Calu3 (cell line): ENCODE measurements around the gene B4GALT5. TPM values are rescaled to one million over a fixed set of nuclear protein-coding genes. Genes with fewer than 3 reads are reported as not detected.
A peak's percentile ranks its signal among the peaks of the same experiment; 100 is the strongest.

Source experiments
- BruUV-seq: library from RNA; stranded (reverse); fragments of 400-500 nt; replicated peaks from 2 replicates; lab custom pipeline; 2021; lab: Mats Ljungman, UMichigan
- CTCF ChIA-PET: fragments of 300-600 bp; sonication (Branson Sonifier 250); formaldehyde crosslinking; loops from one replicate; lab custom pipeline; 2022; ENCODE audit warnings: antibody characterized with exemption; lab: Charles Lee
- DNase-seq: peaks from one replicate; pipeline ENCODE4 v3.0.0; 2022
- H3K27ac Mint-ChIP-seq: one replicate; pipeline ENCODE4 v1.8.0; 2022; ENCODE audit warnings: mixed read lengths; ENCODE audit not compliant: unreplicated experiment
- H3K27me3 Mint-ChIP-seq: one replicate; pipeline ENCODE4 v1.8.0; 2022; ENCODE audit warnings: mixed read lengths; ENCODE audit not compliant: unreplicated experiment
- H3K36me3 Mint-ChIP-seq: one replicate; pipeline ENCODE4 v1.8.0; 2022; ENCODE audit warnings: mild to moderate bottlenecking, moderate library complexity, mixed read lengths; ENCODE audit not compliant: insufficient read depth, unreplicated experiment
- H3K4me1 Mint-ChIP-seq: one replicate; pipeline ENCODE4 v1.8.0; 2022; ENCODE audit warnings: mild to moderate bottlenecking, low read depth, mixed read lengths; ENCODE audit not compliant: unreplicated experiment
- H3K4me3 Mint-ChIP-seq: one replicate; pipeline ENCODE4 v1.8.0; 2022; ENCODE audit warnings: mild to moderate bottlenecking, low read depth, moderate library complexity, mixed read lengths; ENCODE audit not compliant: unreplicated experiment
- H3K9me3 Mint-ChIP-seq: one replicate; pipeline ENCODE4 v1.8.0; 2022; ENCODE audit warnings: low read depth, mixed read lengths; ENCODE audit not compliant: unreplicated experiment
- CTCF ChIP-seq: fragments of 200-600 bp; IDR thresholded peaks from one replicate; pipeline ENCODE4 v1.8.0; 2022; ENCODE audit warnings: antibody characterized with exemption; ENCODE audit not compliant: unreplicated experiment
- intact Hi-C: fragments of 100-400 bp; cut with micrococcal nuclease; formaldehyde crosslinking; loops from one replicate; pipeline ENCODE4 v1.10.0; 2022; ENCODE audit not compliant: unreplicated experiment
- total RNA-seq: library from RNA; stranded (reverse); gene quantifications from 2 replicates; pipeline ENCODE4 v1.2.3, GENCODE V29; 2022

B4GALT5 gene
- total RNA-seq, 1 experiment from 2014 or later = 117 TPM

- H3K27me3 Mint-ChIP-seq = no peaks in the 10 kb centered on the region
- H3K36me3 Mint-ChIP-seq = peaks cover 8% of the 10 kb centered on the region
- peaks cover 62% of the 10 kb centered on the region for H3K4me1 Mint-ChIP-seq
- peak; percentile 87 for DNase-seq
- H3K27ac Mint-ChIP-seq = peak overlapping the region; percentile 92
- CTCF ChIA-PET = interaction anchor here (0.6 to 2.4 kb wide), 10 partner anchors 11 to 405 kb away, joined by 3 to 19 read pairs (median 4); no protein-coding TSS in a partner anchor
- H3K4me3 Mint-ChIP-seq = peak overlapping the region; percentile 49
- BruUV-seq = TSS peak; percentile 58
- intact Hi-C loops = no loop called here
- peaks cover 2% of the 10 kb centered on the region for H3K9me3 Mint-ChIP-seq
- no peak for TF ChIP-seq CTCF
Measured at GRCh38 chr20:49583669-49584417, 129.8 kb downstream of the B4GALT5 start.

GRCh38 chr20:49583343-49583668 is 130.4 kb downstream of the B4GALT5 start:
- H3K27me3 Mint-ChIP-seq = no peaks in the 10 kb centered on the region
- peak overlapping the region; percentile 49 for H3K4me3 Mint-ChIP-seq
- DNase-seq = no peak
- H3K27ac Mint-ChIP-seq = peak overlapping the region; percentile 92
- H3K4me1 Mint-ChIP-seq = peaks cover 62% of the 10 kb centered on the region
- H3K9me3 Mint-ChIP-seq = peaks cover 2% of the 10 kb centered on the region
- CTCF ChIA-PET = interaction anchor here (1.1 to 2.4 kb wide), 7 partner anchors 12 to 49 kb away, joined by 3 to 19 read pairs (median 5); no protein-coding TSS in a partner anchor
- TF ChIP-seq CTCF = no peak
- peaks cover 8% of the 10 kb centered on the region for H3K36me3 Mint-ChIP-seq
- BruUV-seq = no TSS peak
- intact Hi-C loops = no loop called here

Other genes with a start within 250 kb of the B4GALT5 start
- gene KCNB1, start 231.2 kb downstream of the B4GALT5 start, total RNA-seq = not detected in 2 replicates
- 0.26 and 0.29 TPM in 2 replicates for gene PTGIS, start 145.7 kb downstream of the B4GALT5 start, total RNA-seq
- 30.0 and 31.7 TPM in 2 replicates for gene SLC9A8, start 99.0 kb upstream of the B4GALT5 start, total RNA-seq
- 16.0 and 16.6 TPM in 2 replicates for gene SPATA2, start 201.7 kb upstream of the B4GALT5 start, total RNA-seq
- gene RNF114, start 222.5 kb upstream of the B4GALT5 start, total RNA-seq = 72.3 and 93.9 TPM in 2 replicates